GM19452 (cell line): Measurements from ENCODE around the gene ACVR1.

Experiments used
- ATAC-seq: cut with Tn5 transposase; IDR thresholded peaks from one replicate; pipeline ENCODE4 v1.9.1; 2021; ENCODE audit not compliant: unreplicated experiment

The ACVR1 gene

GRCh38 chr2:157856187-157856515, 20.0 kb downstream of the ACVR1 start:
- ATAC-seq, result no peak

DNA sequence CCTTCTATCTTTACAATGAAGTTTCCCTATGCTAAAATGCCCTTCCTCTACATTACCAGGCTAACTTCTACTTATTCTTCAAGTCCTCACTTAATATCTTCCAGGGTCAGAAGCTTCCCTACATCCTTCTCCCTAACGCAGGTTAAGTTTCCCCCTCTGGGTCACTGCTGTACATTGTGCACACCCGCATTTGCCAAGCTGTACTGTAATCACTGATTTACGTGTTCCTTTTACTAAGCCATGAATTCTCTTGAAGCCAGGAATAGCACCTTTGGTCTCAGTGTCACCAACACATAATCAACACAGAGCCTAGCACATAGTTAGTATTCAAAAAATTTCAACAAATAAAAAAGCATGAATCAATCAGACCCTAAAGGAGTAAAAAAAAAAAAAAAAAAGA, 22.3 kb downstream of the ACVR1 start:
- ATAC-seq, result no peak

GRCh38 chr2:157853211-157853610, 22.9 kb downstream of the ACVR1 start:
- ATAC-seq, result no peak

DNA sequence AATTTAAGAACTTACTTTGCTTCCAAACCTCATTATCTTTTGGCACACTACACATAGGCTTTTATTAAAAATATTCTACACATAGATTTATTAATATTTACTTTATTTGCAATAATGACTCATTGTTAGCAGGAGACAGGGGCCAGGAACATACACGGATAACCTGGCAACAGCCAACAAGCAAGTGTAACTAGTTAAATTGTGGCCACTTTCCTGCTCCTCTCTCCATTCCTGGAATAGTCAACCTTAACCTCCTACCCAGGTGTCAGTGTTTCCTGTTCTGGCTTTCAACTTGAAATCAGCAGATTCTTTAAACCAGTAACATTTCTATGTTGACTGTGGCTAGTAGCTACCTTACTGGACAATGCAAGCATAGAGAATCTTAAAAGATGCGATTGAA, 26.5 kb downstream of the ACVR1 start:
- ATAC-seq, result no peak

DNA sequence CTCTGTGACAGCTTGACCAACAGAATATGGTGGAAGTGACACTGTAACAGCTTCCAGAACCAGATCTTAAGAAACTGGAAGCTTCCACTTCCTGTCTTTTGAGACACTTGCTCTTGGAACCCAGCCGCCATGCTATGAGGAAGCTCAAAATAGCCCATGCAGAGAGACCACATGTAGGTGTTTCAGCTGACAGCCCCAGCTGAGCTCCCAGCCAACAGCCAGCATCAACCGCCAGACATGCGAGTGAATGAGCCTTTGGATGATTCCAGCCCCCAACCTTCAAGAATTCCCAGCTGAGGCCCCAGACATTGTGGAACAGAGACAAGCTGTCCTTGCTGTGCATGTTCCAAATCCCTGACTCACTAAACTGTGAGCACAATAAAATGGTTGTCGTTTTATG, 27.9 kb downstream of the ACVR1 start:
- no peak for ATAC-seq

- ATAC-seq, result no peak
Observed at GRCh38 chr2:157845081-157845480, 31.0 kb downstream of the ACVR1 start.

GRCh38 chr2:157843935-157844334, 32.2 kb downstream of the ACVR1 start:
- ATAC-seq, result no peak

DNA sequence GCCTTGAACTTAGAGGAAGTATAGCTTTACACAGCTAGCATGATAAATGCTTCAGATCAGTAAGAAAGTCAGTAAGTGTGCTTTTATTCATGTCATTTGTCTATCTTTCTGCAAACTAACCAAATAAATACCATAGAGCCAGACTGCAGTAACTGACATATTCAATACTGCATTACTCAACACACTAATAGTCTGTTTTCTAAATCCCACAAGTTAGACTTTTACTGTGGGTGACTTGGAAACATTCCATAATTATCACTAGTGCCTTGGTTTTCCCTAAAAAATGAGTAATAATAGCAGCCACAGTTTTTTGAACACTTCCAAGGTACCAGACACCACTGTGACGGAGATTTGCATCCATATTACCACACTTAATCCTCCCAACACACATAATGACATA, 33.0 kb downstream of the ACVR1 start:
- no peak for ATAC-seq

GRCh38 chr2:157842106-157842879, 33.8 kb downstream of the ACVR1 start:
- ATAC-seq, result no peak

DNA sequence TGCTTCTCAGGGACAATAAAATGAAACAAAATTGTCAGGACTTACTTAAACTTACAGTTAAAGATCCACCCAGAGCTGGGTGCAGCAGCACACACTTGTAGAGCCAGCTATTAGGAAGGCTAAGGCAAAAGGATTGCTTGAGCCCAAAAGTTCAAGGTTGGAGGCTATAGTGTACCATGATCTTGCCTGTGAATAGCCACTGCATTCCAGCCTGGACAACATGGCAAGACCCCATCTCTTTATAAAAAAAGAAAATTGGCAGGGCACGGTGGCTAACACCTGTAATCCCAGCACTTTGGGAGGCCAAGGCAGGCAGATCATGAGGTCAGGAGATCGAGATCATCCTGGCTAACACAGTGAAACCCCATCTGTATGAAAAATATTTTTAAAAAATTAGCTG, 34.6 kb downstream of the ACVR1 start:
- ATAC-seq, result no peak

GRCh38 chr2:157840568-157841156, 35.5 kb downstream of the ACVR1 start:
- no peak for ATAC-seq

GRCh38 chr2:157839822-157840221, 36.3 kb downstream of the ACVR1 start:
- no peak for ATAC-seq

- ATAC-seq, result no peak
Observed at GRCh38 chr2:157839162-157839801, 36.8 kb downstream of the ACVR1 start.

DNA sequence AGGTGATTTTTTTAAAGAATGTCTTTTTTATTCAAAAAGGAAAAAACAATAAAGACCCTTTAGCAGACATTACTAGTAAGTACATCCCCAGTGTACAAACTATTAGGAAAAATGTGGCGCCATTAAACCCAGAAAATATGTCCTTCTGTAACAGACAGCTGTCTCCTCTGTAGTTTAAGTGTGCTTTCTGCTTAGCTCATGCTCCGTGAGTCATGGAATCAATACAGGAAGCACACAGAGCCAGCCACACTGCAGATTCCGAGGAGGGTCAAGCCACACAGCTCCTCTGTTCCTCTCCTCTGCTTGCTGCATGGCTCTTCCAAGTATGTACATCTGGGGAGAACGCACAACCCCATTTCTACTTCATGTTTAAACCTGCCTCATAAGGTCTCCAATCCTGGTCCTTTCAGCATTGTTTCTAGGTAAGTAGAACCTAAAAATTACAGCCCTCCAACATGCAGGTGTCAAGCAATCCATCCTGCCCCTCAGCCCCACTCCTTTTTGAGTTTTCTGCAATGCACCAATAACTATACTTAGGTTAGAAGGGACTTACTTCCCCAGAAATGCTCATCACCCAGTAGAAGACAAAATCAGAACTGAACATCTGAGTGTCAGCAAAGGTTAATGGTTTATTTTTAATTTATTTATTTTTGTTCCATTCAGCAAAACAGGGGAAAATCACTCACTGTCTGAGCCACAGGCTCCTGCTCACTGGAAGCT, 37.5 kb downstream of the ACVR1 start:
- ATAC-seq, result no peak

DNA sequence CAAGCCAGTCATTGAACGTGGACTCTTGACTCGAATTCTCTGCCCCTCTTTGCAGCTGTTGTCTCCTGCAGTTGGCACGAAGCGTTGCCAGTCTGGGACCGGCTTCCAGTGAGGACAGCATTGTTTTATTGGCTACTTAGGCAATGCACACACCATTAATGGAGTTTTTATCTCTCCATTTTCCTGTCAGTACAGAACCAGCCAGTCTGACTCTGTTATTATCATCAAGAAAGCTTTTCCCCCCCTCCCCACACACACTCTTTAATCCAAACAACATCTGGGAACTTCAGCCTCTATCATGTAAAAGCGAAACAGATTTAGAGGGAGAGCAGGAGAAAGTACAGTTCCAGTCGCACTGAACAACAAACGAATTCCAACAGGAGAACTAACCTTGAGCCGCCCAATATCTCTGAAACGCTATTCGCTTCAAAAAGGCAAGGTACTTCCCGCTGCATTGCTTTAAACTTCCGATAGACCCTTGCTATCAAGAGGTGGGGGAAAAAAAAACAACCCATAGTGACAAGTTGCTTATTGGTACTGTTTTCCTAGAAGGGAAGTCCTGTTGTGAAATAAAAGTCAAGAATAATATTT, 38.2 kb downstream of the ACVR1 start:
- no peak for ATAC-seq

DNA sequence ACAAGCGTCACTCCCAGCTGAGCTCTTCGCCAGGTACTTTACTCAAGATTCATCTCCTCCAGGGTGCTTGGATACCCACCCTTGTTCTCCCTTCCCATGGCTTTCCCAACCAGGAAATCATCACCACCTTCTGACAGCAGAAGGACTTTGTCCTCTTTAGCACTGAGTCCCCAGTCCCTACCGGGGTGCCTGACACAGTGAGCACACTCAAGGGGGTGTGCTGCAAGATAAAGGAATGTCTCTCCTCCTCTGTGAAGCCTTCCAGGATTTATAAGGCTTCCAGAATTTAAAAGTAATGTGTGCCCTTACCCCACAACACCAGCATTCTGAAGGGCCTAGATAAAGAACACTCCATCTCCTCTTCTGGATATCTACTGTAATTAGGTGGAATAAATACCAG, 39.6 kb downstream of the ACVR1 start:
- ATAC-seq, result no peak

DNA sequence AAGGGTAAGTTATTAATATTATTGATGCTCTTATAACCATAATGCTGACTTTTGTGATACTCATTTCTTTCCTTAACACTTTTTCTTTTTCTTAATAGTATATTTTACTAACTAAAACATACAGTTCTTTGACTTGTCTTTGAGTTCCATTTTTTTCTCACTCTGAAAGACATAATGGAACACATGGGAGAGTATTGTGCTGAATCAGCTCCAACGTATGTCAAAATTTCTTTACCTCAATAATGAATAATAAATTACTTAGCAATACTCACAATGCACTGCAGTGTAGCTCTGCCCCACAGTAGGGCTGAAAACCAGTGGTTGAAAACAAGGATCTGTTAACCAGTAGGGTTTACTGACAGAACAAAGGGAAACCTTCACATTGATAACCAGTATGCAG, 40.7 kb downstream of the ACVR1 start:
- ATAC-seq, result no peak

- no peak for ATAC-seq
Observed at GRCh38 chr2:157835006-157835405, 41.1 kb downstream of the ACVR1 start.

DNA sequence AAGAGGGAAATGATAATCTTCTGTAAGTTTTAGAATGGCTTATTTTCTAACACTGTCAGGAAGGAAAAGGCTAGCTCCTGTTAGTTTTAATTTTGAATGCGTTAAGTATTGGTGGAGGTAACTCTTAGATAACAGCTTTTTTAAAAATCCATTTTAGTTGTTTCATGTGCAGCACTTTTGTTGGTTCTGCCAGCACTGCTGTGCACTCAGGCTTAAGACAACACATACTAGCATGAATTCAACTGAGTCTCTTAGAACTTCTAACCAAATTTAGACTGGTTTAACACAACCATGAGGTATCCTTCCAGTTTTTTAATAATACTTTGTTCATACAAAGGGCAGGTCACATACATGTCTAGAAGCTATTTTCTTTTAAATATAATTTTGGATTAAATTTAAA, 42.4 kb downstream of the ACVR1 start:
- no peak for ATAC-seq

DNA sequence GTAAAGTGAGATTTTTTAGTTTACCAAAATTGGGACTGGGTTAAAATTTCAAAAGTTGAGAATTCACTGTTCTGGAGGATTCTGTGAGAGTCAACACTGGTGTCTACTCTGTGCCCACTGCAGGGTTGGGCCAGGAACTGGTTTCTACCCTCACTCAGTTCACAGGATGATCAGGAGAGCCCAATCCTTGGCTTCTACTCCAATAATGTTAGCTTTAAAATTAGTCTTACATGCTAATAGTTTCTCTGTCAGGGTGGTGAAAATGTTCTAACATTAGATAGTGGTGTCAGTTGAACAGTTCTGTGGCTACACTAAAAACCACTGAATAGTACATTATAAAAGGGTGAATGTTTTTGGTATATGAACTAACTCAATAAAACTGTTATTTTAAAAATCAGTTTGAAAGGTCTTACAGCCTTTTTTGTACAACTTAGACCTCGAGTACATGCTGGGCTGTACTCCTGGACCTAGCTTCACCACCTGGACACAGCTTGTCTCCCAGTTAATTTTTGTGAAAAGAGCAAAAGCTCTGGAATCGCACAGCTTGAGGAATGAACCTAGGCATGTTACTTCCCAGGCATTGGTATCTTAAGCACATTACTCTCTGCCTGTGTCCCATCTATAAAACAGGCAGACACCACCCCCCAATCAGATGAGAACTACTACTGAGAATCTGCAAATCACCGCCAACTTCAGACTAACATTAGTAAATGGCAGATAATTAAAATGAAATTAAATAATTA, 44.4 kb downstream of the ACVR1 start:
- ATAC-seq, result no peak
